ENCODE data around the gene MANBA. TPM values are rescaled to one million over a fixed set of nuclear protein-coding genes. Genes with fewer than 3 reads are reported as not detected.

MANBA gene
- total RNA-seq, 3 donors from 2014 or later (not counting 1 experiment from before 2014, with no cell fraction given): 38.1 to 43.2 (median 40.8) TPM

GRCh38 chr4:102606261-102606660 is 154.5 kb downstream of the MANBA start:
- Histone ChIP-seq H3K27ac (ENCODE audit: low read length) (no peak overlapping the region), H3K27me3 (ENCODE audit: control insufficient read depth, insufficient read depth, low read length) (no peaks in the 10 kb centered on the region), H3K4me3 (ENCODE audit: low read length) (no peak overlapping the region), H3K4me1 (ENCODE audit: control insufficient read depth, insufficient read depth, low read length) (peaks cover 3% of the 10 kb centered on the region), H3K36me3 (ENCODE audit: control insufficient read depth, insufficient read depth, low read length) (peaks cover 79% of the 10 kb centered on the region), H3K9me3 (ENCODE audit: control insufficient read depth, insufficient read depth, low read length) (no peaks in the 10 kb centered on the region)
- H3K9me3 Mint-ChIP-seq: no peaks in the 10 kb centered on the region
- intact Hi-C loops (cut with micrococcal nuclease): no loop called here
- H3K4me3 Mint-ChIP-seq: no peak overlapping the region
- TF ChIP-seq, protein P1, sequence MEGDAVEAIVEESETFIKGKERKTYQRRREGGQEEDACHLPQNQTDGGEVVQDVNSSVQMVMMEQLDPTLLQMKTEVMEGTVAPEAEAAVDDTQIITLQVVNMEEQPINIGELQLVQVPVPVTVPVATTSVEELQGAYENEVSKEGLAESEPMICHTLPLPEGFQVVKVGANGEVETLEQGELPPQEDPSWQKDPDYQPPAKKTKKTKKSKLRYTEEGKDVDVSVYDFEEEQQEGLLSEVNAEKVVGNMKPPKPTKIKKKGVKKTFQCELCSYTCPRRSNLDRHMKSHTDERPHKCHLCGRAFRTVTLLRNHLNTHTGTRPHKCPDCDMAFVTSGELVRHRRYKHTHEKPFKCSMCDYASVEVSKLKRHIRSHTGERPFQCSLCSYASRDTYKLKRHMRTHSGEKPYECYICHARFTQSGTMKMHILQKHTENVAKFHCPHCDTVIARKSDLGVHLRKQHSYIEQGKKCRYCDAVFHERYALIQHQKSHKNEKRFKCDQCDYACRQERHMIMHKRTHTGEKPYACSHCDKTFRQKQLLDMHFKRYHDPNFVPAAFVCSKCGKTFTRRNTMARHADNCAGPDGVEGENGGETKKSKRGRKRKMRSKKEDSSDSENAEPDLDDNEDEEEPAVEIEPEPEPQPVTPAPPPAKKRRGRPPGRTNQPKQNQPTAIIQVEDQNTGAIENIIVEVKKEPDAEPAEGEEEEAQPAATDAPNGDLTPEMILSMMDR (IDR thresholded peaks at IDR 0.05): no peak
- H3K36me3 Mint-ChIP-seq: peaks cover 11% of the 10 kb centered on the region
- H3K27me3 Mint-ChIP-seq (ENCODE audit: low read depth in 2 of 2): no peaks in the 10 kb centered on the region
- ATAC-seq: no peak
- H3K4me1 Mint-ChIP-seq: peaks cover 8% of the 10 kb centered on the region in 2 donors
- 98% methylated on average over 3 of the region's 3 CpGs for WGBS (ENCODE audit: insufficient coverage)
- peak overlapping the region; percentile 14 to 64 for H3K27ac Mint-ChIP-seq
- DNase-seq: no peak

- H3K27me3 Mint-ChIP-seq (ENCODE audit: low read depth in 2 of 2): no peaks in the 10 kb centered on the region
- Histone ChIP-seq H3K27ac (ENCODE audit: low read length) (no peak overlapping the region), H3K4me3 (ENCODE audit: low read length) (no peak overlapping the region), H3K36me3 (ENCODE audit: control insufficient read depth, insufficient read depth, low read length) (peaks cover 81% of the 10 kb centered on the region), H3K27me3 (ENCODE audit: control insufficient read depth, insufficient read depth, low read length) (no peaks in the 10 kb centered on the region), H3K4me1 (ENCODE audit: control insufficient read depth, insufficient read depth, low read length) (no peaks in the 10 kb centered on the region), H3K9me3 (ENCODE audit: control insufficient read depth, insufficient read depth, low read length) (no peaks in the 10 kb centered on the region)
- peaks cover 10% of the 10 kb centered on the region for H3K36me3 Mint-ChIP-seq
- ATAC-seq (no peak), DNase-seq (no peak)
- intact Hi-C loops (cut with micrococcal nuclease): no loop called here
- WGBS (ENCODE audit: insufficient coverage): no CpG with 5 or more reads among the region's 2 CpGs
- H3K27ac Mint-ChIP-seq: peak overlapping the region in 1 of 2 donors; percentile 24
- H3K9me3 Mint-ChIP-seq: no peaks in the 10 kb centered on the region
- H3K4me3 Mint-ChIP-seq: no peak overlapping the region
- TF ChIP-seq, protein P1 (IDR thresholded peaks at IDR 0.05): no peak
- no peaks in the 10 kb centered on the region for H3K4me1 Mint-ChIP-seq
These were observed 156.4 kb downstream of the MANBA start for GRCh38 chr4:102604222-102604940.

- H3K27ac ChIP-seq (ENCODE audit: low read length): no peak overlapping the region
- H3K4me1 ChIP-seq (ENCODE audit: control insufficient read depth, insufficient read depth, low read length): peaks cover 3% of the 10 kb centered on the region
- H3K9me3 Mint-ChIP-seq: no peaks in the 10 kb centered on the region
- H3K27me3 Mint-ChIP-seq (ENCODE audit: low read depth in 2 of 2): no peaks in the 10 kb centered on the region
- no peak for ATAC-seq
- H3K4me3 Mint-ChIP-seq: no peak overlapping the region
- peaks cover 30% of the 10 kb centered on the region for H3K36me3 Mint-ChIP-seq
- H3K4me1 Mint-ChIP-seq: peaks cover 13 to 17% of the 10 kb centered on the region in 2 donors
- 97% methylated on average over 7 of the region's 8 CpGs for WGBS (ENCODE audit: insufficient coverage)
- no peak overlapping the region for H3K27ac Mint-ChIP-seq
- H3K4me3 ChIP-seq (ENCODE audit: low read length): no peak overlapping the region
- TF ChIP-seq, protein P1 (IDR thresholded peaks at IDR 0.05): no peak
- DNase-seq: no peak
- peaks cover 90% of the 10 kb centered on the region for H3K36me3 ChIP-seq (ENCODE audit: control insufficient read depth, insufficient read depth, low read length)
- H3K27me3 ChIP-seq (ENCODE audit: control insufficient read depth, insufficient read depth, low read length): no peaks in the 10 kb centered on the region
- H3K9me3 ChIP-seq (ENCODE audit: control insufficient read depth, insufficient read depth, low read length): no peaks in the 10 kb centered on the region
- intact Hi-C loops (cut with micrococcal nuclease): no loop called here
These were observed 159.1 kb downstream of the MANBA start for GRCh38 chr4:102601586-102602227.
